ENCODE results near the gene C11orf65. TPM values are rescaled to one million over a fixed set of nuclear protein-coding genes. Genes with fewer than 3 reads are reported as not detected.
"Not testable (repeated sequence)": the region's sequence is repeated elsewhere in the genome, so short reads cannot be mapped to it uniquely, and the experiment has no call there.

C11orf65 gene
- total RNA-seq, 2 experiments from 2014 or later, result 0.57 to 0.80 TPM

DNA sequence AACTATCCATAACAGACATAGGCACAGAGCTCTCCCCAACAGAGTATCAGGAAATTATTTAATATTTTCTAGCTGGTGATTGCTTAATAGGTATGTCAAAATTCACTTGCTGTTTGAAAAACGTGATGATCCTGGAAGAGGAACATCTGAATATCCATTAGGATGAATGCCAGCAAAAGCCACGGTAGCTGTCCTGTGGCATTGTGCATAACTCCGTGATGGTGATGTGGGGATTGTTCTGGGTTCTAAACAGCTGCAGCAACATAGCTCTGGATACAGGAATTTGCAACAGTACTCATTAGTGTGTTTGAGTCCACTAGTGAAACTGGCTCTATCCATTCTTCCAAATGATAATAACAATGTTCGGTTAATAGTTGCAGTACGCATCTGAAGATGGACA, 78.8 kb downstream of the C11orf65 start:
- Mint-ChIP-seq H3K27ac (no peak overlapping the region), H3K9me3 (no peaks in the 10 kb centered on the region), H3K36me3 (no peaks in the 10 kb centered on the region), H3K4me1 (peaks cover 1% of the 10 kb centered on the region), H3K27me3 (peaks cover 2% of the 10 kb centered on the region), H3K4me3 (no peak overlapping the region)
- POLR2A ChIA-PET, result no interaction called here
- ATAC-seq (ENCODE audit: low read depth) (no peak), DNase-seq (no peak)

DNA sequence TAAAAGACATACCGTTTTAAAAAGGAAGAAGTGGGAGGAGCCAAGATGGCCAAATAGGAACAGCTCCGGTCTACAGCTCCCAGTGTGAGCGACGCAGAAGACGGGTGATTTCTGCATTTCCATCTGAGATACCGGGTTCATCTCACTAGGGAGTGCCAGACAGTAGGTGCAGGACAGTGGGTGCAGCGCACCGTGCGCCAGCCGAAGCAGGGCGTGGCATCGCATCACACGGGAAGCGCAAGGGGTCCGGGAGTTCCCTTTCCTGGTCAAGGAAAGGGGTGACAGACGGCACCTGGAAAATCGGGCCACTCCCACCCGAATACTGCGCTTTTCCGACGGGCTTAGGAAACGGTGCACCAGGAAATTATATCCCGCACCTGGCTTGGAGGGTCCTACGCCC, 93.8 kb downstream of the C11orf65 start:
- not testable (repeated sequence) for DNase-seq; H3K4me3 Mint-ChIP-seq; ATAC-seq (ENCODE audit: low read depth); H3K9me3 Mint-ChIP-seq; H3K27ac Mint-ChIP-seq; H3K27me3 Mint-ChIP-seq; H3K4me1 Mint-ChIP-seq
- POLR2A ChIA-PET, result interaction anchor here (0.7 kb wide), 2 partner anchors 57 to 93 kb away, joined by 3 to 4 read pairs; no protein-coding TSS in a partner anchor
- peaks cover 33% of the 10 kb centered on the region for H3K36me3 Mint-ChIP-seq

DNA sequence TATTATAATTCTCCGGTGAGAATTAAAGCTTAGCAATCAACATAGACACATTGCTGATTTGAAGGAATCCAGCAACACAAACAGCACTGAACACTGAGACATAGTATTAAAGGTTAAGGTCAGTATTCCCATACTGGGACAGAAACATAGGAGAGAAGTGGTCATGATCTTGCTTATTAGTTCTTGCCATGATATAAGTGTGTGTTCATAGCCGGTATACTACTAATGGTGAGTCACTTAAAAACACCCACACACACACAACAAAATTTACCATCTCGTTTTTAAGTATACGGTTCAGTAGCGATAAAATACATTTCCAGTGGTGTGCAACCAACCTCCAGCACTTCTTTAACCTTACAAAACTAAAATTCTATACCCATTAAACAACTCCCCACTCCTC, 96.3 kb downstream of the C11orf65 start:
- POLR2A ChIA-PET, result no interaction called here
- Mint-ChIP-seq H3K27me3 (no peaks in the 10 kb centered on the region), H3K4me1 (no peaks in the 10 kb centered on the region), H3K9me3 (peaks cover 5% of the 10 kb centered on the region), H3K4me3 (no peak overlapping the region), H3K27ac (no peak overlapping the region), H3K36me3 (peaks cover 49% of the 10 kb centered on the region)
- no peak for ATAC-seq (ENCODE audit: low read depth)
- DNase-seq, result no peak

DNA sequence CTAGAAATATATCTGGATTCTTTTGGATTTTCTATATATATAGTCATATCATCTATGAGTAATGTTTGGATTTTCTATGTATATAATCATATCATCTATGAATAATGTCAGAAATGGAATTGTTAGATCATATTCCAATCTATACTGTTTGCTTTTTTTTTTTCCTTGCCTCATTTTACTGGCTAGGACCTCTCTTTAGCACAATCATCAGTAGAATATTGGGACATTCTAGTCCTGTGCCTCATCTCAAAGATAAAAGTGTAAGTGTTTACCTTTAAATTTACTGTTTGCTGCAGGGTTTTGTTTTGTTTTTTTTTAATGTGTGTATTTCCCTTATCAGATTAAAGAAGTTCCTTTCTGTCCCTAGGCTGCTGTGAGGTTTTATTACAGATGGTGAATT, 97.0 kb downstream of the C11orf65 start:
- no peaks in the 10 kb centered on the region for H3K27me3 Mint-ChIP-seq
- DNase-seq, result no peak
- peaks cover 52% of the 10 kb centered on the region for H3K36me3 Mint-ChIP-seq
- H3K9me3 Mint-ChIP-seq, result peaks cover 5% of the 10 kb centered on the region
- no peaks in the 10 kb centered on the region for H3K4me1 Mint-ChIP-seq
- no peak for ATAC-seq (ENCODE audit: low read depth)
- H3K4me3 Mint-ChIP-seq, result no peak overlapping the region
- POLR2A ChIA-PET, result no interaction called here
- H3K27ac Mint-ChIP-seq, result no peak overlapping the region

DNA sequence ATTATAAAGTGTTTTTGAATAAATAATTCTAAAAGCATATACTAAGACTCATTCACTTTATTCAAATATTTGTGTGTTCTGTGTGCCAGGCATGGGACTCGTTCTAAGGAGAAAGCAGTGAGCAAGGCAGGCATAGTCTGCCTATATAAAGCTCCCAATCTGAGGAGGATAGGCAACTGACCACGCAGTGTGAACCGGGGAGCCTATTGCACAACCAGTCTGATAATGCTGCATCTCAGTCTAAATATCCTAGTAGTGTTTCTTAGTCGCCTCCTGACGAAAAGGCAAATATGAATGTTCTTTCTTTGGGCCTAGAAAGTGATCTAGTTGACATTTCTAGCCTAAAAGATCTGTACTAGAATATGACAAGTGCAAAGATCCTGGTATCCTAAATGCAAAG, 98.3 kb downstream of the C11orf65 start:
- no peak overlapping the region for H3K27ac Mint-ChIP-seq
- H3K4me1 Mint-ChIP-seq, result no peaks in the 10 kb centered on the region
- ATAC-seq (ENCODE audit: low read depth) (no peak), DNase-seq (no peak)
- H3K36me3 Mint-ChIP-seq, result peaks cover 63% of the 10 kb centered on the region
- H3K9me3 Mint-ChIP-seq, result peaks cover 5% of the 10 kb centered on the region
- POLR2A ChIA-PET, result no interaction called here
- H3K27me3 Mint-ChIP-seq, result no peaks in the 10 kb centered on the region
- H3K4me3 Mint-ChIP-seq, result no peak overlapping the region

DNA sequence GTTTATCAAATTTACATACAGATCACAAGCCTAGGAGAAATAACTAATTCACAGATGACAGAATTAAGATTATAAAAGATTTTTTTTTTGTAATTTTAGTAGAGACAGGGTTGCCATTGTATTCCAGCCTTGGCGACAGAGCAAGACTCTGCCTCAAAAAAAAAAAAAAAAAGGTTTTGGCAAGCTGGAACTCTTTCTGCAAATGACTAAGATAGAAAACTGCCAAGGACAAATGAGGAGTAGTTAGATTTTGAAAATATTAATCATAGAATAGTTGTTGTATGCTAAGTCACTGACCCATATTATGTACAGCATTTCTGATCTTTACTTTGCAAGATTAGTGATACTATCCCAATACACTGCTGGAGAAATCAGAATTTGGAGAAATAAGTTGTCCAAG, 99.2 kb downstream of the C11orf65 start:
- Mint-ChIP-seq H3K27ac (no peak overlapping the region), H3K9me3 (peaks cover 2% of the 10 kb centered on the region), H3K27me3 (no peaks in the 10 kb centered on the region), H3K4me1 (no peaks in the 10 kb centered on the region), H3K4me3 (no peak overlapping the region), H3K36me3 (peaks cover 62% of the 10 kb centered on the region)
- no peak for ATAC-seq (ENCODE audit: low read depth)
- DNase-seq, result no peak
- POLR2A ChIA-PET, result no interaction called here

DNA sequence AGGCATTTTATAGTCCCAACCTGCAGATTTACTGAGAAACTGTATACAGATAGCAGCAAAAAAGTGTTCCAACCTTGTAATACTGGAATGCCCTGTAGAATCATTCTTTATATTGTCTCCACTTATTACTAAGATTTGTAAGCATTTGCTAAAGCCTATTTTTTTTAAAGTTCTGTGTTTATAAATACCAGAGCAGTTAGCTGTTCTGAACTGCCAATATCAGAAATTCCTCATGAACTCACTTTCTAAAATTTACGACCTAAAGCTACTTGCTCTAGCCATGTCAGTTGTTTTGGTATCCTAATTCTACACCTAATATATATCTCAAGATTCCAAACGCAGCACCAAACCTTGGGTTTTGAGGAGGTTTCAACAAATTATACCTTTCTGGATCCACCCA, 103.2 kb downstream of the C11orf65 start:
- DNase-seq (no peak), ATAC-seq (ENCODE audit: low read depth) (no peak)
- Mint-ChIP-seq H3K27ac (no peak overlapping the region), H3K4me1 (no peaks in the 10 kb centered on the region), H3K36me3 (peaks cover 40% of the 10 kb centered on the region), H3K4me3 (no peak overlapping the region), H3K9me3 (peaks cover 4% of the 10 kb centered on the region), H3K27me3 (no peaks in the 10 kb centered on the region)
- POLR2A ChIA-PET, result no interaction called here

DNA sequence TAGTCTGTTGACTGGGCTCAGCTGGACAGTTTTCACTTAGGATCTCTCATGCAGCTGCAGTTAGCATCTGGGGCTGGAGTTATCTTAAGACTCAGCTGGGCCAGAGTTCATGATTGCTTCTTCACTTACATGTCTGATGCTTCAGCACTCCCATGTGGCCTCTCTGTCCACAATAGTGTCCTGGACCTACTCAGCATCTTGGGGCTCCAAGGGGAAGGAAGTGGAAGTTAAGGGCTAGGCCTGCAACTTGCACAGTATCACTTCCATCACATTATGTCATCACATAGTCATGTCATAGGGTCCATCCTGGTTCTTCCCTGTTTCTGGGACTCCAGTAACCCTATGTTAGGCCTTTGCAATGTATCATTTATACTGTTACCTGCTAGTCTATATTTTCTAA, 115.9 kb downstream of the C11orf65 start:
- Mint-ChIP-seq H3K9me3 (no peaks in the 10 kb centered on the region), H3K36me3 (peaks cover 53% of the 10 kb centered on the region), H3K4me3 (no peak overlapping the region), H3K4me1 (no peaks in the 10 kb centered on the region), H3K27ac (no peak overlapping the region), H3K27me3 (no peaks in the 10 kb centered on the region)
- POLR2A ChIA-PET, result no interaction called here
- DNase-seq (no peak), ATAC-seq (ENCODE audit: low read depth) (no peak)

DNA sequence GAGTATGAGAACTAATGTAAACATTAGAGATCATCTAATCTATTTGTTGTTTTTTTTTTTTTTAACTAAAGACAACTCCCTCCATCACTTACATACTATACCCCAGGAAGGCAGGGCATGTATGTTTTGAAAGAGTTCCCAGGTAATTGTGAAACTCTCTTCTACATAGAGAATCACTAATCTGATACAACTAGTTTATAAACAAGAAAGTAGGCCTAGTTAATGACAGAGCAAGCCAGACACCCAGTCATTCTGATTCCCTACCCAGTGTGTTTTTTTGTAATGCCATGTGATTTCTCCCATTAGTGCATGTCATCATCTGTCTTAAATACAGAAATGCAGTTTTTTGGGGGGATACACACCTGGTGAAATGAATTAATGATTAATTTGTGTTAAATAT, 120.9 kb downstream of the C11orf65 start:
- H3K4me1 Mint-ChIP-seq, result peaks cover 2% of the 10 kb centered on the region
- peaks cover 36% of the 10 kb centered on the region for H3K36me3 Mint-ChIP-seq
- POLR2A ChIA-PET, result no interaction called here
- no peak for DNase-seq
- H3K9me3 Mint-ChIP-seq, result no peaks in the 10 kb centered on the region
- no peak overlapping the region for H3K27ac Mint-ChIP-seq
- H3K4me3 Mint-ChIP-seq, result no peak overlapping the region
- no peaks in the 10 kb centered on the region for H3K27me3 Mint-ChIP-seq
- ATAC-seq (ENCODE audit: low read depth), result no peak

DNA sequence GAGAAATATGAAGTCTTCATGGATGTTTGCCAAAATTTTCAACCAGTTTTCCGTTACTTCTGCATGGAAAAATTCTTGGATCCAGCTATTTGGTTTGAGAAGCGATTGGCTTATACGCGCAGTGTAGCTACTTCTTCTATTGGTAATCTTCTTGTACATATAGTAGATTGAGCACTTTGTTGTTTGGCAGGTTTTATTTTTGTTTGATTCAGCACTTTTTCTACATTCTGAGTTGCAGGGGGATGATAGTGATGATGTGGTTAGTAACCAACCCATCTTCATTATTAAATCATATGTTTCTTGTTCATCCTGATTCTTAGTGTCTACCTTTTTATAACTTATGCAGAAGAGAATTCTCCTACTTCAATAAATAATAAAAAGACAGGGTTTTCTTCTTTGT, 121.6 kb downstream of the C11orf65 start:
- Mint-ChIP-seq H3K27me3 (no peaks in the 10 kb centered on the region), H3K27ac (no peak overlapping the region), H3K36me3 (peaks cover 36% of the 10 kb centered on the region), H3K4me1 (peaks cover 5% of the 10 kb centered on the region), H3K4me3 (no peak overlapping the region), H3K9me3 (no peaks in the 10 kb centered on the region)
- POLR2A ChIA-PET, result no interaction called here
- ATAC-seq (ENCODE audit: low read depth) (no peak), DNase-seq (no peak)

DNA sequence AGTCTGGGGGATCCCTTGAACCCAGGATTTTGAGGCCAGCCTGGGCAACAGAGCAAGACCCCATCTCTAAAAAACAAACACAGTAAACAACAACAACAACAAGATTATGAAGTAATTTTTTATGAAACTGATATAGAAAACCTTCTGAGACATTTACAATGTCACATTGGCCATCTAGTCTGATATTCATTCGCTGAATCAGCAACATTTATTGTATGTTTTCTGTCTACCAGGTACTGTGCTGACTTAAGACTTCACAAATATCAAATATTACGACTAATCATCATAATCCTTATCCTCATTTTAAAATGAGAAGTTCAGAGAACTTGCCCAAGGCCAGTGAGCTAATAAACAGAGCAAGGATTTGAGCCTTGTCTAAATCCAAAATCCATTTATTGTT, 123.6 kb downstream of the C11orf65 start:
- Mint-ChIP-seq H3K4me3 (no peak overlapping the region), H3K9me3 (no peaks in the 10 kb centered on the region), H3K36me3 (peaks cover 32% of the 10 kb centered on the region), H3K4me1 (peaks cover 10% of the 10 kb centered on the region), H3K27ac (peak overlapping the region; percentile 19), H3K27me3 (no peaks in the 10 kb centered on the region)
- POLR2A ChIA-PET, result no interaction called here
- DNase-seq, result no peak
- no peak for ATAC-seq (ENCODE audit: low read depth)

DNA sequence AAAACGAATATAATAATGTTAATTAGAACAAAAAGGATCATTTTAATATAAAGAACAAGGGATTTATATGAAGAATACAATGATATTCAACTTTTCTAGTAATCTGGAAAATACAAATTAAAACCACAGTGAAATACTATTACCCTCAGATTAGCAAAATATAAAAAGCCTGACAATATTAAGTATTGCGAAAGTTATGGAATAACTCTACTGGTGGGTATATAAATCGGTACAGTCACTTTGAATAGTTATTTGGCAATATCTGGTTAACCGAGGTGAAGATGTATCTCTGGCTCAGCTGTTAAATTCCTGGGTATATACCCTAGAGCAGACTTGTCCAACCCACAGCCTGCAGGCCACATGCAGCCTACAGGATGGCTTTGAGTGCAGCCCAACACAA, 125.7 kb downstream of the C11orf65 start:
- no peak for ATAC-seq (ENCODE audit: low read depth)
- POLR2A ChIA-PET, result no interaction called here
- no peaks in the 10 kb centered on the region for H3K27me3 Mint-ChIP-seq
- no peak for DNase-seq
- no peak overlapping the region for H3K4me3 Mint-ChIP-seq
- no peak overlapping the region for H3K27ac Mint-ChIP-seq
- H3K9me3 Mint-ChIP-seq, result no peaks in the 10 kb centered on the region
- H3K36me3 Mint-ChIP-seq, result peaks cover 34% of the 10 kb centered on the region
- peaks cover 11% of the 10 kb centered on the region for H3K4me1 Mint-ChIP-seq

DNA sequence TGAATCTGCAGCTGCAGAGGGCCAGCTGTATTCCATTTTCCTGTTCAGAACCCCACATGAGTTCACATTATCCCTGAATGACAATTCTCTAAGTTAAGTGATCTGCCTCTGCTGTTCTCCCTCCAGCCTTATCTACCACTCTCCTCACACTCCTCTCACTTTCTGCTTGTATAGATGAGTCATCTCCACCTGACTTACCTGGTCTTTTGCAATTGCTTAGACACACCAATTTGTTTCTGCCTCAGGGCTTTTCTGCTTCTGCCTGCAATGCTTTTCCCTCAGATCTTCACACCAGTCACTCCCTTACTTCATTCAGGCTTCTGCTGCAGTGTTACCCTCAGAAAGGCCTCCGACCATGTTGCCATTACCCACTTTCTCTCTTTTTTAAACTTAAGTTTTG, 126.4 kb downstream of the C11orf65 start:
- no peaks in the 10 kb centered on the region for H3K9me3 Mint-ChIP-seq
- no peak overlapping the region for H3K4me3 Mint-ChIP-seq
- ATAC-seq (ENCODE audit: low read depth) (no peak), DNase-seq (no peak)
- H3K4me1 Mint-ChIP-seq, result peaks cover 11% of the 10 kb centered on the region
- no peaks in the 10 kb centered on the region for H3K27me3 Mint-ChIP-seq
- POLR2A ChIA-PET, result no interaction called here
- peaks cover 33% of the 10 kb centered on the region for H3K36me3 Mint-ChIP-seq
- no peak overlapping the region for H3K27ac Mint-ChIP-seq

DNA sequence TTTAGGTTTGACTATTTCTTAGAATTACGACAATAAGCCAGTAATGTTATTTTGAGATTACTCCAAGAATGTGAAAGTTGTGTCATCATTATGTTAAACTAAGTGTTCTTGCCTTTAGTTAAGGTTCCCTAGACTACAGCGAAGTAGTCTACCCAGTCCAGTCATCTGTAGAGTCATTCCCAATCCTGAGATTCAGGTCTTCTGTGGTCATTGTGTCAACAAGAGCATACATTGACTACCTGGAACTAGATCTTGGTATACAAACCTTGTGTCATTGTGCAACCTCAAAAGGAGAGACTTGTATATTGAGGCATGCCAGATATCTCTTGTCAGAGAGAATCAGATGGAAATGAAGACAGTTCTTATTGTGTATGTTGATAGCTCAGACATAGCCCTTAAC, 128.6 kb downstream of the C11orf65 start:
- no peaks in the 10 kb centered on the region for H3K9me3 Mint-ChIP-seq
- peaks cover 39% of the 10 kb centered on the region for H3K36me3 Mint-ChIP-seq
- no peak overlapping the region for H3K4me3 Mint-ChIP-seq
- peaks cover 9% of the 10 kb centered on the region for H3K4me1 Mint-ChIP-seq
- H3K27ac Mint-ChIP-seq, result no peak overlapping the region
- ATAC-seq (ENCODE audit: low read depth), result no peak
- POLR2A ChIA-PET, result no interaction called here
- no peak for DNase-seq
- no peaks in the 10 kb centered on the region for H3K27me3 Mint-ChIP-seq

DNA sequence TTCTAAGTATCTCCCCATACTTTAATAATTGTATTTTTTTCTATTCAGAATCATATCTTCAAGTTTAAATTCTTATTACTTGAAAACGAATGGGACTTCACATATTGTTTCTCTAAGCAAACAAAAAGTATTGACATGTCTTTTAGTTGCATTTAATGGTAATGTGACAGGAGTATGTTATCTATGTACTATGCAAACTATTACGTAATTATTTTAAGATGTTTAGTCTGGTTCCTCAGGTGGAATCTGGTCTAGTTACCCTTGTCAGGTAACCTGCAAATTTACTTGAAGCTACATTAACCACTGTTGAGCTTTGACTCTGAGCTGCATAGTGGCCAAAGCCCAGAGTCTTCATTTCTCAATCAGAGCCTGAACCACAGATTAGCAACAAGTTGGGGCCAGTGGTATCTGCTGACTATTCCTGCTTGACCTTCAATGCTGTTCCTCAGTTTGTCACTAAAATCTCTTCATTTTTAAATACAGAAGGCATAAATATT, 133.9 kb downstream of the C11orf65 start:
- Mint-ChIP-seq H3K27ac (no peak overlapping the region), H3K4me1 (no peaks in the 10 kb centered on the region), H3K27me3 (no peaks in the 10 kb centered on the region), H3K9me3 (no peaks in the 10 kb centered on the region), H3K36me3 (peaks cover 51% of the 10 kb centered on the region), H3K4me3 (no peak overlapping the region)
- POLR2A ChIA-PET, result no interaction called here
- DNase-seq (no peak), ATAC-seq (ENCODE audit: low read depth) (no peak)

Data from activated naive CD8-positive, alpha-beta T cell treated with anti-CD3 and anti-CD28 coated beads, Interleukin-2, amount 10 ng/mL, durations not matched to agents 7 days and 5 days (primary cell).